ENCODE measurements around the gene LAMP5. TPM values are rescaled to one million over a fixed set of nuclear protein-coding genes. Genes with fewer than 3 reads are reported as not detected.
A peak's percentile ranks its signal among the peaks of the same experiment; 100 is the strongest.

Gene LAMP5
- total and polyA plus RNA-seq, 2 experiments from 2014 or later: 0.89 to 1.9 TPM

GRCh38 chr20:9532069-9532838 is 17.9 kb downstream of the LAMP5 start:
- Histone ChIP-seq H3K4me3 (no peak overlapping the region), H3K9me3 (ENCODE audit: low read depth) (no peaks in the 10 kb centered on the region), H3K27ac (no peak overlapping the region), H3K4me1 (ENCODE audit: low read depth) (peaks cover 10% of the 10 kb centered on the region), H3K36me3 (no peaks in the 10 kb centered on the region), H3K27me3 (no peaks in the 10 kb centered on the region)
- TF ChIP-seq, protein P1, sequence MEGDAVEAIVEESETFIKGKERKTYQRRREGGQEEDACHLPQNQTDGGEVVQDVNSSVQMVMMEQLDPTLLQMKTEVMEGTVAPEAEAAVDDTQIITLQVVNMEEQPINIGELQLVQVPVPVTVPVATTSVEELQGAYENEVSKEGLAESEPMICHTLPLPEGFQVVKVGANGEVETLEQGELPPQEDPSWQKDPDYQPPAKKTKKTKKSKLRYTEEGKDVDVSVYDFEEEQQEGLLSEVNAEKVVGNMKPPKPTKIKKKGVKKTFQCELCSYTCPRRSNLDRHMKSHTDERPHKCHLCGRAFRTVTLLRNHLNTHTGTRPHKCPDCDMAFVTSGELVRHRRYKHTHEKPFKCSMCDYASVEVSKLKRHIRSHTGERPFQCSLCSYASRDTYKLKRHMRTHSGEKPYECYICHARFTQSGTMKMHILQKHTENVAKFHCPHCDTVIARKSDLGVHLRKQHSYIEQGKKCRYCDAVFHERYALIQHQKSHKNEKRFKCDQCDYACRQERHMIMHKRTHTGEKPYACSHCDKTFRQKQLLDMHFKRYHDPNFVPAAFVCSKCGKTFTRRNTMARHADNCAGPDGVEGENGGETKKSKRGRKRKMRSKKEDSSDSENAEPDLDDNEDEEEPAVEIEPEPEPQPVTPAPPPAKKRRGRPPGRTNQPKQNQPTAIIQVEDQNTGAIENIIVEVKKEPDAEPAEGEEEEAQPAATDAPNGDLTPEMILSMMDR (IDR thresholded peaks at IDR 0.05; ENCODE audit: low read depth, low read length): no peak
- no peak for DNase-seq (ENCODE audit: low read depth in 1 of 2, low spot score in 1 of 2)

- no peak overlapping the region for H3K27ac ChIP-seq
- DNase-seq (ENCODE audit: low read depth in 1 of 2, low spot score in 1 of 2): peak in 1 of 2 donors; percentile 19
- H3K9me3 ChIP-seq (ENCODE audit: low read depth): no peaks in the 10 kb centered on the region
- H3K27me3 ChIP-seq: no peaks in the 10 kb centered on the region
- no peaks in the 10 kb centered on the region for H3K36me3 ChIP-seq
- TF ChIP-seq, protein P1 (IDR thresholded peaks at IDR 0.05; ENCODE audit: low read depth, low read length): no peak
- peaks cover 16% of the 10 kb centered on the region for H3K4me1 ChIP-seq (ENCODE audit: low read depth)
- no peak overlapping the region for H3K4me3 ChIP-seq
These were observed 19.6 kb downstream of the LAMP5 start for GRCh38 chr20:9534025-9534424.

DNA sequence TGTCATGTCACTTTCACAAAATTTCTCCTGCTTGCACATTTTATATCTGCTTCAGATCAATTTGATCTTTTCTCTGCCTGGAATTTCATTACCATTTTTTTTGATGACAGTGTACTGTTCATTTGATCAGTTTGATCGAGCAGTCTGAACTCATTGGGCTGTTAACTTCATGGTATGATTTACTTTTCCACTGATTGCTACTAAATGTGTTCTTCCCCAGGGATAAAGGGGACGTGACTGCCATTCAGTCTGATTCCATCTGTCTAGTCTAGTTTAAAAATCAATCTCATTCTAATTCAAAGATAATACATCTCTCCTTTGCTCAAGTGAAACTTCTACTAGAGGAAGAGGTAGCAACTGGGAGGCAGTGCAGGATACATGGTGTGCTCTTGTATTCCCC is 21.1 kb downstream of the LAMP5 start:
- DNase-seq (ENCODE audit: low read depth in 1 of 2, low spot score in 1 of 2): no peak
- Histone ChIP-seq H3K27me3 (no peaks in the 10 kb centered on the region), H3K9me3 (ENCODE audit: low read depth) (no peaks in the 10 kb centered on the region), H3K4me3 (no peak overlapping the region), H3K4me1 (ENCODE audit: low read depth) (peaks cover 16% of the 10 kb centered on the region), H3K36me3 (no peaks in the 10 kb centered on the region), H3K27ac (no peak overlapping the region)
- TF ChIP-seq, protein P1 (IDR thresholded peaks at IDR 0.05; ENCODE audit: low read depth, low read length): no peak

- Histone ChIP-seq H3K27ac (no peak overlapping the region), H3K36me3 (no peaks in the 10 kb centered on the region), H3K9me3 (ENCODE audit: low read depth) (no peaks in the 10 kb centered on the region), H3K4me1 (ENCODE audit: low read depth) (peaks cover 4% of the 10 kb centered on the region), H3K4me3 (no peak overlapping the region), H3K27me3 (no peaks in the 10 kb centered on the region)
- TF ChIP-seq, protein P1 (IDR thresholded peaks at IDR 0.05; ENCODE audit: low read depth, low read length): no peak
- DNase-seq (ENCODE audit: low read depth in 1 of 2, low spot score in 1 of 2): no peak
These were observed 28.8 kb downstream of the LAMP5 start for GRCh38 chr20:9543214-9543613.

- Histone ChIP-seq H3K4me1 (ENCODE audit: low read depth) (no peaks in the 10 kb centered on the region), H3K36me3 (no peaks in the 10 kb centered on the region), H3K27me3 (no peaks in the 10 kb centered on the region), H3K9me3 (ENCODE audit: low read depth) (no peaks in the 10 kb centered on the region), H3K27ac (no peak overlapping the region), H3K4me3 (no peak overlapping the region)
- no peak for DNase-seq (ENCODE audit: low read depth in 1 of 2, low spot score in 1 of 2)
- TF ChIP-seq, protein P1 (IDR thresholded peaks at IDR 0.05; ENCODE audit: low read depth, low read length): no peak
These were observed 35.9 kb downstream of the LAMP5 start for GRCh38 chr20:9550283-9550682.

Measured in cardiac muscle cell (in vitro differentiated cells and primary cell).